Stimulated activated CD8-positive, alpha-beta memory T cell treated with anti-CD3 and anti-CD28 coated beads, Interleukin-4, amount 100 ng/mL, for 24 hours (primary cell): Measurements from ENCODE around the gene GPR162.

ENCODE experiments used
- DNase-seq: peaks from one replicate; pipeline ENCODE4 v3.0.0-alpha.2; 2020; ENCODE audit warnings: low read depth

Gene GPR162

GRCh38 chr12:6822426-6823135 lies 960 bp downstream of the GPR162 start:
- DNase-seq, result no peak

- DNase-seq, result no peak
Measured at GRCh38 chr12:6823182-6824084, 1.8 kb downstream of the GPR162 start.

GRCh38 chr12:6824085-6824775 lies 2.6 kb downstream of the GPR162 start:
- no peak for DNase-seq

GRCh38 chr12:6824901-6825381 lies 3.3 kb downstream of the GPR162 start:
- no peak for DNase-seq

- peak; percentile 66 for DNase-seq
Measured at GRCh38 chr12:6825398-6826124, 3.9 kb downstream of the GPR162 start.

DNA sequence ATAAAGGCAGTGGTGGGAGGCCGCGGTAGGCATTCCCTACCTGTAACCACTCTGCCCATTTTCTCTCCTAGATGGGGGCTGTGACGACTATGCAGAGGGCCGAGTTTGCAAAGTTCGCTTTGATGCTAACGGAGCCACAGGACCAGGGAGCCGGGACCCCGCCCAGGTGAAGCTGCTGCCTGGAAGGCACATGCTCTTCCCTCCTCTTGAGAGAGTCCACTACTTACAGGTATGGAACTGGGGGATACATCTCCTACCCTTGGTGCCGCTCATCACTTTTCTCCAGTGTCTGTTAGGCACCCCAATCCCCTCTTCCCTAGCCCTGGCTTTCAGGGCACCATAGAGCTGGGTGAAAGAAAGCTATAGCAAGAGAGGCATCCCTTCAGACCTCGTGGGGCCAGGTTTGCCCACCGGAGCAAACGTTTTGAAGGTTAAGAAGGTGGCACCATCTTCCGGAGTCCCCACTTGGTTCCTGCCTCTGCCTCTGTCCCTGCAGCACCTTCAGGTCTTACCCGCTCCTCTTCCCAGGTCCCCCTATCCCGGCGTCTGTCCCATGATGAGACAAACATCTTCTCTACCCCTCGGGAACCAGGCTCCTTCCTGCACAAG lies 4.6 kb downstream of the GPR162 start:
- DNase-seq, result no peak

GRCh38 chr12:6826734-6827436 lies 5.3 kb downstream of the GPR162 start:
- no peak for DNase-seq

DNA sequence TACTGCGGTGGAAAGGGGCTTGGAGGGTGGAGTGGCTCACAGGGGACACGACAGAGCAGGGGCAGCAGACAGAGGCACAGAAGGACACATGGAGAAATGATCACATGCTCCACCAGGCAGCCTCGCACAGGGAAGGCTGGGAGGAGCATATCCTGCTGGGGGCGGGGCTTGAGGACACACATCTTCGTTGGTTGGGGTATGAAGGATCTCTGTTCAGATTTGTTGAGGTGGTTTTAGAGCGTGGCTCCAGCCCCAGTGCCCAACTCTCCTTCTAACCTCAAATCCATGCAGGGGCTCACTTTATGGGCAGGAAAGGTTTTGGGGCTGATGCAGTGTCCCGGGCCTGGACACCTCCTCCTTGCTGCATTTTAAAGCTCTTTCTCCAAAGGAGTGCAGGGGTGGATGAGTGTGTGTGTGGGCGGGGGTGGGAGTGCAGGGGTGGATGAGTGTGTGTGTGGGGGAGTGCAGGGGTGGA lies 5.9 kb downstream of the GPR162 start:
- DNase-seq, result peak; percentile 23

DNA sequence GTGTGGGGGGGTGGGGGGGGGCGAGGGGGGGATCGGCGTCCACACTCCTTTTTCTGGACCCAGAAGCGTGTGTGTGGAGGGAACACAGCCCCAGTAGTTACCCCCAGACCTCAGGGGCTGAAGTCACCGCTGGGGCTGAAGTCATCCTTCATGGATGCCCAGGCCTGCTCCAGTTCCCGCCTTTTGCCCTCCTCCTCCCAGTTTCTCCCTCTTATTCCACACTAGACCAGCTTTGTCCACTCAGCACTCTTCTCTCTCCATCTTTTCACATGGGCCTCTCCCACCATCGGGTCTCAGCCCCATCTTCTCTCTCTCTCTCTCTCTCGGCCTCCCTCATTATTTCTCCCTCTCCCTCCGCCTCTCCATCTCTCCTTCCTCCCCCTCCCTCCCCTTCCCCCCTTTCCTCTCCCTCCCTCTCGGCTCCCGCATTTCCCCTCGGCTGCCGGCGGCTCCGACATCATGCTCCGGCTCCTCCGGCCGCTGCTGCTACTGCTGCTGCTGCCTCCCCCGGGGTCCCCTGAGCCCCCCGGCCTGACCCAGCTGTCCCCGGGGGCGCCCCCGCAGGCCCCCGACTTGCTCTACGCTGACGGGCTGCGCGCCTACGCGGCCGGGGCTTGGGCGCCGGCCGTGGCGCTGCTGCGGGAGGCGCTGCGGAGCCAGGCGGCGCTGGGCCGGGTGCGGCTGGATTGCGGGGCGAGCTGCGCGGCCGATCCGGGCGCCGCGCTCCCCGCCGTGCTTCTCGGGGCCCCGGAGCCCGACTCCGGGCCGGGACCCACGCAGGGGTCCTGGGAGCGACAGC lies 6.6 kb downstream of the GPR162 start, which contains the start of gene P3H3:
Gene P3H3 (plus strand): TSS at position 426 of the 799 bp plus-strand sequence. CDS start 34 bp downstream, at position 460.
- no peak for DNase-seq

DNA sequence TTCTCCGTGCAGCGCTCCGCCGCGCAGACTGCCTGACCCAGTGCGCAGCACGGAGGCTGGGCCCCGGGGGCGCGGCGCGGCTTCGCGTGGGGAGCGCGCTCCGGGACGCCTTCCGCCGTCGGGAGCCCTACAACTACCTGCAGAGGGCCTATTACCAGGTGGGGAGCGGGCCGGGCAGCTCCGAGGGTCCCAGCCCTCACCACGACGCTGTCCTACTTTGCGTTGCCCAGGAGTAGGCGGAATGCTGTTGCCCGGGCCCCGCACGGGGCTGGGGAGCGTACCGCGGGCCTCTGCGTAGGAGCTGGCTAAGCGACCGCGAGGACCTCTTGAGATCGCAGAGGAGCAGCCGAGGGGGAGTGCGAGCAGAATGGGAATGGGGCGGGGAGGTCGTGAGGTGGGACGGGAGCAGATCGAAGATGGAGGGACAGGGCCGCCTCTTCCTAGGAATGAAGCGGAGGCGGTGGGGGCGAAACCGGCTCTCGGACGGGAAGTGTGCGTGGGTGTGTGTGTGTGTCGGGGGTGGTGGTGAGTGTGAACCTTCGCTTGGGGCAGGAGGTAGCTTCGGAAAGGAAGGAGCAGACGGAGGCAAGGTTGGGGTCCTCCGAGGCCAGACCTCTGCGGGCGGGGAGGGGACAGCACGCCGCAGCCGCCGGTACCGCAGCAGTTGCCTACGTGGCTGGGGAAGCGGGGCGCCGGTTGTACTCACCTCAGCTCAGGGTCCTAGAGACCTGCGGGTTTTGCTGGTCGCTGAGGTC lies 7.3 kb downstream of the GPR162 start:
- DNase-seq, result peak; percentile 11

GRCh38 chr12:6829536-6830220 lies 8.1 kb downstream of the GPR162 start:
- no peak for DNase-seq

DNA sequence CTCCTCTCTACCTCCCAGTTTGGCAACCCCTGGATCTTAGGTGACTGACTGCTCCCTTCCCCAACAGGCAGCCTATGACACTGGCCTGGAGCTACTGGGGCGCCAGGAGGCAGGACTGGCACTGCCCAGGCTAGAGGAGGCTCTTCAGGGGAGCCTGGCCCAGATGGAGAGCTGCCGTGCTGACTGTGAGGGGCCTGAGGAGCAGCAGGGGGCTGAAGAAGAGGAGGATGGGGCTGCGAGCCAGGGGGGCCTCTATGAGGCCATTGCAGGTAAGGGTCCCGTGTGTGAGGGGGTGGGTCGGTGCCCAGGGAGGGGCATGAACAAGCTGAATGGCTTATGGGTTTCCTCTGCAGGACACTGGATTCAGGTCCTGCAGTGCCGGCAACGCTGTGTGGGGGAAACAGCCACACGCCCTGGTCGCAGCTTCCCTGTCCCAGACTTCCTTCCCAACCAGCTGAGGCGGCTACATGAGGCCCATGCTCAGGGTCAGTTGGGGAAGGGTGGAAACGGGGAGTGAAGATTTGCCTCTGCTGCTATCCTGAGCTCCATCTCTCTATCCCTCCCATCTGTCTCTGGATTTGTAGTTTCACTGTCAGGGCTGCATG lies 8.8 kb downstream of the GPR162 start:
- no peak for DNase-seq

DNA sequence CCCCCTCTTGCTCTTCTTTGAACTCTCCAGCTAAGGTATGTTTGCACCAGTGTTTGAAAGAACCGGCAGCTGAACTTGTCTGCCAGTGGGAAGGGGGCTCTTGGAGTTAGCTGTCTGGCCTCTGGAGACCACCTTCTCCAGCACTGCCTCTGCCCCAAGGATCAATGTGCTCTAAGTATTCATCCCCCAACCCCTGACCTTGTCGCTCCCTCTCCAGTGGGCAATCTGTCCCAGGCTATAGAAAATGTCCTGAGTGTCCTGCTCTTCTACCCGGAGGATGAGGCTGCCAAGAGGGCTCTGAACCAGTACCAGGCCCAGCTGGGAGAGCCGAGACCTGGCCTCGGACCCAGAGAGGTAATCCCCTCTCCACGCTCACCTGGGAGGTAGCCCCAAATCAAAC lies 9.4 kb downstream of the GPR162 start:
- DNase-seq, result no peak

GRCh38 chr12:6831450-6831995 lies 9.9 kb downstream of the GPR162 start:
- DNase-seq, result no peak

DNA sequence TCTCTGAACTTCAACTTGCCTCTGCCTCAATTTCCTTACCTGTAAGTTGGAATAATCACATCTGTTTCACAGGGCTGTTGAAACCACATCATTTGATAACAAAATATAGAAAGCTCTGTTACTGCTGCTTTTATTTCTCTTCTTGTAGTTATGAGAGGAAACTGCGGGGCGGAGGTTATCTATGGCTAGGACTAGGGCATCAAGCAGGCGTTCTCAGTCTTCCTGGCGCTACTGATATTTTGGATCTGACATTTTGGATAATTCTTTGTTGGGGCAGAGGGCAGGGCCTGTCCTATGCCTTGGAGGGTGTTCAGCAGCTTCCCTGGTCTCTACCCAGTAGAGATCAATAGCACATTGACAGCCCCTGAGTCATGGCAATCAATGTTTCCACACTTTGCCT lies 10.5 kb downstream of the GPR162 start:
- no peak for DNase-seq

DNA sequence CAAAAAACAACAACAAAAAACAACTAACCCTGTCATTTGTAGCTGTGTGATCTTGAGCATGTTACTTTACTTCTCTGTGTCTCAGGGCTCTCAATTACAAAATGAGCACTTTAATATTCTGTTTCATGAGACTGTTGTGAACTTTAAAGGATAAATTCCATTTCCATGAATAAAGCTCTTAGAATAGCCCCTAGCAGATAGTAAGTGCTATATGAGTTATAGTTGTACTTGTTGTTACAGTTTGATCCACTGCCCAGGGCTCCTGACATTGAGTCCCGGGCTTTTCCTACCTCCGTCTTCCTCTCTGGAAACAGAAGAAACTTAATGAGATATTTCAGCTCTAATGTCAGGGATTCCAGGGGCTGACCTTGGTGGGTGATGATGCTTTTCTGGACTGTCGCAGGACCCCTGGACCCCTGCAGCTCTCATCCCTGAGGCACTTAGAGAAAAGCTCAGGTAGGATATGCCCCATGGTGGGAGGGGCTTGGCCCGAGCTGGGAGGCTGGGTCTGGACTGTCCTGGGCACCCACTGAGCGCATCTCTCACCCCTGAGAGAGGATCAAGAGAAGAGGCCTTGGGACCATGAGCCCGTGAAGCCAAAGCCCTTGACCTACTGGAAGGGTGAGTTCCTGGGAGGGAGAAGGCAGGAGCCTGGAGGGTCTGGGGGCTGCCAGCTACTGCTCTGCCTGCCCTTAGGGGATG lies 11.7 kb downstream of the GPR162 start:
- no peak for DNase-seq

DNA sequence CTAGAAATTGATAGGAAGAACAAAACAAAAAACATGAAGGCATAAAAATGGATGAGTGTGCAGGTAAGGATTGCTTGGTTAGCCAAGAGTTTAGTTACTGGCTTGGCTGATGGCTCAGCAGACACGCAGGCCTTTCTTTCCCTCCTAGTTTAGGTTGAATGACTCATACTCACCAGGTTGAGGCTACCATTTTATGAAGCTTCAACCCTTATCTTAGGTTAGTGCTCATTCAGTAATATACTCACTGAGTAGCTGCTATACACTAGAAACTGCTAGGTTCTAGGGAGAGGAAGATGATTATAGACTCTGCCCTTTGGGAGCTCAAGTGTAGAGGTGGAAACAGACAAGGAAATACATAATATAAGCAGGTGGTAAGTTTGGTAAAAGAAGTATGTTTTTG lies 12.6 kb downstream of the GPR162 start:
- DNase-seq, result no peak
